K562 (cell line): ENCODE results near the gene OR10D3. TPM values are rescaled to one million over a fixed set of nuclear protein-coding genes. Genes with fewer than 3 reads are reported as not detected.

Source experiments
- ATF6 ChIP-seq: sonication (generic); formaldehyde crosslinking; IDR thresholded peaks from 2 replicates; pipeline ENCODE4 v1.4.0; 2020; ENCODE audit warnings: mild to moderate bottlenecking, missing genetic modification reagents
- CBFB ChIP-seq: sonication (generic); formaldehyde crosslinking; IDR thresholded peaks from 2 replicates; pipeline ENCODE4 v1.4.0; 2020; ENCODE audit warnings: mild to moderate bottlenecking, missing genetic modification reagents
- CBX2 ChIP-seq: fragments of 200-600 bp; sonication (generic); IDR thresholded peaks from one replicate; pipeline ENCODE4 v1.6.1; 2012; ENCODE audit warnings: mild to moderate bottlenecking, low read length, inconsistent platforms; ENCODE audit not compliant: insufficient read depth, poor library complexity, severe bottlenecking
- CREB3 ChIP-seq: fragments of 450-650 bp; conservative IDR thresholded peaks from 2 replicates; pipeline ENCODE4 v1.6.1; 2016; ENCODE audit warnings: missing genetic modification characterization, low read depth, mild to moderate bottlenecking, missing compliant biosample characterization, moderate library complexity
- CXXC5 ChIP-seq: fragments of 250-450 bp; sonication (Bioruptor Pico); IDR thresholded peaks from 2 replicates; pipeline ENCODE4 v1.8.0; 2022; ENCODE audit warnings: inconsistent platforms, mild to moderate bottlenecking, moderate library complexity
- EP400 ChIP-seq: fragments of 450-650 bp; IDR thresholded peaks from 2 replicates; pipeline ENCODE4 v1.6.1; 2017; ENCODE audit warnings: antibody characterized with exemption, mild to moderate bottlenecking, moderate library complexity
- FOXA1 ChIP-seq: fragments of 450-650 bp; IDR thresholded peaks from 2 replicates; pipeline ENCODE4 v1.6.1; 2016; ENCODE audit warnings: mild to moderate bottlenecking, borderline replicate concordance
- HMBOX1 ChIP-seq: sonication (generic); IDR thresholded peaks from 2 replicates; pipeline ENCODE4 v1.6.1; 2016
- KDM2B ChIP-seq: fragments of 250-450 bp; sonication (Bioruptor Pico); IDR thresholded peaks from 2 replicates; pipeline ENCODE4 v1.8.0; 2021; ENCODE audit warnings: mild to moderate bottlenecking, moderate library complexity
- MEF2D ChIP-seq: conservative IDR thresholded peaks from 2 replicates; pipeline ENCODE4 v1.6.1; 2016; ENCODE audit warnings: low read depth, missing genetic modification characterization, missing compliant biosample characterization
- NBN ChIP-seq: fragments of 450-650 bp; IDR thresholded peaks from 2 replicates; pipeline ENCODE4 v1.6.1; 2016; ENCODE audit warnings: low read depth, mild to moderate bottlenecking
- NCOA2 ChIP-seq, 2 experiments: fragments of 450-650 bp; IDR thresholded peaks; 2 replicates each; pipeline ENCODE4 v1.6.1; 2018; ENCODE audit warnings: mild to moderate bottlenecking in 2 of 2, moderate library complexity in 1 of 2; ENCODE audit not compliant: partially characterized antibody in 2 of 2
- NELFE ChIP-seq: IDR thresholded peaks from 2 replicates; pipeline ENCODE4 v1.6.1; 2011; ENCODE audit warnings: mild to moderate bottlenecking; ENCODE audit not compliant: insufficient read depth, insufficient read length
- NFE2 ChIP-seq: IDR thresholded peaks from 2 replicates; pipeline ENCODE4 v1.6.1; 2014; ENCODE audit warnings: antibody characterized with exemption, low read depth
- PHF20 ChIP-seq: fragments of 450-650 bp; IDR thresholded peaks from 2 replicates; pipeline ENCODE4 v1.6.1; 2018; ENCODE audit not compliant: partially characterized antibody
- ZBTB9 ChIP-seq: fragments of 450-650 bp; formaldehyde crosslinking; IDR thresholded peaks from 2 replicates; pipeline ENCODE4 v1.4.0; 2020; ENCODE audit warnings: mild to moderate bottlenecking, moderate library complexity
- ZFX ChIP-seq: sonication (generic); formaldehyde crosslinking; IDR thresholded peaks from 2 replicates; pipeline ENCODE4 v1.8.0; 2022; ENCODE audit warnings: mild to moderate bottlenecking, missing genetic modification reagents, moderate library complexity
- ZNF174 ChIP-seq: fragments of 250-450 bp; sonication (Bioruptor Pico); IDR thresholded peaks from 2 replicates; pipeline ENCODE4 v1.4.0; 2020; ENCODE audit warnings: mild to moderate bottlenecking
- ZNF280B ChIP-seq: fragments of 250-450 bp; sonication (Bioruptor Pico); IDR thresholded peaks from 2 replicates; pipeline ENCODE4 v1.5.1; 2021; ENCODE audit warnings: mild to moderate bottlenecking
- ZNF445 ChIP-seq: fragments of 250-450 bp; sonication (Bioruptor Pico); IDR thresholded peaks from 2 replicates; pipeline ENCODE4 v1.4.0; 2020; ENCODE audit warnings: low read depth, mild to moderate bottlenecking, moderate library complexity
- ZNF589 ChIP-seq: fragments of 200-800 bp; sonication (Bioruptor generic); IDR thresholded peaks from 2 replicates; pipeline ENCODE4 v1.6.1; 2016; ENCODE audit warnings: low read depth, missing genetic modification characterization, missing compliant biosample characterization
- ZZZ3 ChIP-seq: fragments of 450-650 bp; IDR thresholded peaks from 2 replicates; pipeline ENCODE4 v1.6.1; 2016; ENCODE audit warnings: antibody characterized with exemption, mild to moderate bottlenecking, moderate library complexity
- polyA plus RNA-seq, 8 experiments: library from polyadenylated mRNA; depleted of rRNA in 4 of 8; stranded (reverse) in 5 of 8; unstranded in 3 of 8; fragments of >200 nt; fragmentation: Nextera tagmentation in 2 of 8; fragmentation: Illumina TruSeq in 1 of 8; extraction: Ambion mirVana in 2 of 8; extraction: Trizol in 1 of 8; gene quantifications; 2 replicates each; pipeline versions ENCODE4 v1.2.1 to v1.2.3, GENCODE V29; 2011 to 2014; ENCODE audit warnings: inconsistent platforms in 1 of 8, missing spikeins in 1 of 8
- total RNA-seq, 7 experiments: library from RNA; depleted of rRNA in 6 of 7; stranded (reverse); fragments of >200 nt in 6 of 7; fragmentation: Illumina TruSeq in 2 of 7; extraction: Trizol in 2 of 7; gene quantifications; 2 replicates each; pipeline versions ENCODE4 v1.2.1 to v1.2.3, GENCODE V29; 2011 to 2021; ENCODE audit warnings: low replicate concordance in 1 of 7

OR10D3 gene
- total and polyA plus RNA-seq, 9 of the 15 experiments (the other 6 are each of a cell fraction or from before 2014, with no cell fraction given) = 0.07 to 2.9 (median 0.80) TPM; not detected in 1

GRCh38 chr11:124207102-124207792, 24.1 kb downstream of the OR10D3 start (continued):
- TF ChIP-seq ZNF280B (no peak), MEF2D (peak; percentile 87), EP400 (peak; percentile 87), ZFX (no peak), KDM2B (CRISPR knock-in tag) (no peak), CBFB (CRISPR knock-in tag) (no peak), ZNF174 (CRISPR knock-in tag) (no peak), HMBOX1 (peak; percentile 68; the same call in 1 of the 2 replicates), CBX2 (no peak), ATF6 (no peak), ZNF445 (CRISPR knock-in tag) (0 out of 2 replicates have a peak, but pooled peaks have one; percentile 36), NCOA2 (IDR thresholded peaks at IDR 0.05; ENCODE audit: partially characterized antibody in 2 of 2) (peak in 1 of 2 experiments; percentile 21), NBN (peak; percentile 90), ZZZ3 (no peak), FOXA1 (no peak), CREB3 (peak; percentile 95), NELFE (no peak), ZBTB9 (peak; percentile 82), NFE2 (peak; percentile 99), ZNF589 (peak; percentile 84; the same call in 1 of the 2 replicates), PHF20 (peak; percentile 80), CXXC5 (CRISPR knock-in tag) (peak; percentile 87)
